ENCODE data around the gene ANGPTL5.
"Not testable (repeated sequence)": the region's sequence is repeated elsewhere in the genome, so short reads cannot be mapped to it uniquely, and the experiment has no call there.

Gene ANGPTL5

DNA sequence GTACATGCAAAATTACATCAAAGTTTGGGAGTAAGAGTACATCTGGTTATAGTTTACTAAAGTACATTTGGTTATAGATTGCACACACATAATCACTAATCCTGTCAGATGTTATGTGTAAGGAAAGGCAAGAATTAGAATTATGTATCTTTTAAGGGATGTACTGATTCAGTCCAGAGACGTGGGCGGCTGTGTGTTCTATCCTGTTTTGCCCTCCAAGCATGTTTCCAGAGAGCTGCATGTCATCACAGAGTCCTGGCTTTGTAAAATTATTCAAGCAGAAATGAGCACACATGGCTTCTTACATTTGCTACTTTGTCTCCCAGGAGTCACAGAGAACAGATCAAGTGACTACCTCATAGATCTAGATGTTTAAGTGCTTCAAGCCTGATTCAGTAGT is 34.7 kb downstream of the ANGPTL5 start:
- DNase-seq: no peak

- no peak for DNase-seq
These were observed 36.1 kb downstream of the ANGPTL5 start for GRCh38 chr11:101880222-101880621.

DNA sequence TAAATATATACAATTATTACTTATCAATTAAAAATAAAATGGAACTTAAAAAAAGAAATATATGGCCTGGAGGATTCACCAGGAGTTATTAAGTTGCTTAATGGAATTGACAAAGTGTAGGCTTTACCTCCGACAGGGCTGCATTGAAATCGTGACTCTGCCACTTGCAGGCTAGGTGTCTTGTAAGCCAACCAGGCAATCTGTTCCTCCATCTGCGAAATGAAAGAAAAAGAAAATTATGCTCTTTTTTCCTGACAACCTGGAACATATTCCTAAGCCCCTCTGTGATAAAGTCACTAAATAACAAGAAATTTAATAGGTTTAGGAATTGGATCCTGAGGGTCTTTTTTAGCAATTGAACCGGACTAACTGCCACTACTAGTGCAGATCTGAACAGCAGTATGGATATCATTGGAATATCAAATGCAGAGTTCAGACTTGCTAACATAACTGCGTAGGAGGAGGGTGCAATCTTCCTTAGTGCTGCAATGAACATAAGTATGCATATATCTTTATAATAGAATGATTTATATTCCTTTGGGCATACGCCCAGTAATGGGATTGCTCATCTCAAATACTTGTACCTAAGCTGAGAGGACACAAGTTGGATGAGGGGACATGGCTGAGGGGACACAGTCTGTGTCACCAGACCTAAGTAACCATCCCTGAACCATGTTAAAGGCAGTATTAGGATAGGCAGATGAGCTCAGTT is 44.0 kb downstream of the ANGPTL5 start:
- DNase-seq: no peak

DNA sequence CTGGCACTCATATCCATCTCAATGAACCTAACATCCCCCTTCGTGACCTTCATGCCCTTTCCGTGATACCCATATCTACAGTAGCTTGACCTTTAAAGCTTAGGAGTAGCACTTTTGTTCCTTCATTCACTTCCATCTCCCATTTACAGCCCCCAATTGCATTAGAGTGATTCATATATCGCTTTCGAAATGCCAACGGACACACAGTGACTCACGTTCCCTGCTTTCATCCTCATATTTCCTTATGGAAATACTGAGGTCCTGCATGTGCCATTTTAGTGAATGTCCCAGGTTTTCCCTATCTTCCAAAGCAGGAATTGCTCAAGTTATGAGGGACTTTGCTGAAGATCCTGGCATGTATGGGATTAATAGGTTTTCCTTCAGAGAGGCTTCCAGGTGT is 45.8 kb downstream of the ANGPTL5 start:
- no peak for DNase-seq

DNA sequence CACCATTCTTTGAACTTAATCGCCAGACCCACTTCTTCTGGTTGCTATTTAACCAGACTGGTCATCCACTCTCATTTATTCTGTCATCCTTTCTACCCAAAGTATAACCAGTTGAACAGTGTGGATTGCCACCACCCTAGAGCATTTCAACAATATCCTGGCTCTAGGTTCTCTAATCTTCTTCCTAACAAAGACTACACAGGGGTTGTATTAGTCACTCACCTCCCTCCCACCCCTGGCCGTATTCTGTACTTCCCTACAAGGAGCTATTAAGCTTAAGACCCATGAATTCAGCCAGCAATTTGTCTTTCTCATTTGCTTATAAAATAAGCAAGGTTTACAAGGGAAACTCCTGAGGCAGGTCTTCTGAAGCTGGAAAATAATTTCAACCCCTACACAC is 48.4 kb downstream of the ANGPTL5 start:
- no peak for DNase-seq

- no peak for DNase-seq
These were observed 49.5 kb downstream of the ANGPTL5 start for GRCh38 chr11:101866619-101867491.

- no peak for DNase-seq
These were observed 52.2 kb downstream of the ANGPTL5 start for GRCh38 chr11:101864098-101864497.

GRCh38 chr11:101863361-101863760 is 53.0 kb downstream of the ANGPTL5 start:
- DNase-seq: no peak

- DNase-seq: no peak
These were observed 53.7 kb downstream of the ANGPTL5 start for GRCh38 chr11:101862391-101863233.

- peak; percentile 1 to 2 for DNase-seq
These were observed 55.5 kb downstream of the ANGPTL5 start for GRCh38 chr11:101860696-101861427.

- not testable (repeated sequence) for DNase-seq
These were observed 64.1 kb downstream of the ANGPTL5 start for GRCh38 chr11:101852260-101852659.

- DNase-seq: no peak
These were observed 68.1 kb downstream of the ANGPTL5 start for GRCh38 chr11:101848262-101848661.

- no peak for DNase-seq
These were observed 71.7 kb downstream of the ANGPTL5 start for GRCh38 chr11:101844608-101845007.

- DNase-seq: no peak
These were observed 75.6 kb downstream of the ANGPTL5 start for GRCh38 chr11:101840704-101841103.
